SW 1271 (cell line): ENCODE data around the gene ATP1B3.
A peak's percentile ranks its signal among the peaks of the same experiment; 100 is the strongest.
"Not testable (repeated sequence)": the region's sequence is repeated elsewhere in the genome, so short reads cannot be mapped to it uniquely, and the experiment has no call there.

Experiments
- DNase-seq, 2 experiments: peaks; one replicate each; lab custom pipeline; 2025; lab: John Stamatoyannopoulos, UW

Gene ATP1B3

DNA sequence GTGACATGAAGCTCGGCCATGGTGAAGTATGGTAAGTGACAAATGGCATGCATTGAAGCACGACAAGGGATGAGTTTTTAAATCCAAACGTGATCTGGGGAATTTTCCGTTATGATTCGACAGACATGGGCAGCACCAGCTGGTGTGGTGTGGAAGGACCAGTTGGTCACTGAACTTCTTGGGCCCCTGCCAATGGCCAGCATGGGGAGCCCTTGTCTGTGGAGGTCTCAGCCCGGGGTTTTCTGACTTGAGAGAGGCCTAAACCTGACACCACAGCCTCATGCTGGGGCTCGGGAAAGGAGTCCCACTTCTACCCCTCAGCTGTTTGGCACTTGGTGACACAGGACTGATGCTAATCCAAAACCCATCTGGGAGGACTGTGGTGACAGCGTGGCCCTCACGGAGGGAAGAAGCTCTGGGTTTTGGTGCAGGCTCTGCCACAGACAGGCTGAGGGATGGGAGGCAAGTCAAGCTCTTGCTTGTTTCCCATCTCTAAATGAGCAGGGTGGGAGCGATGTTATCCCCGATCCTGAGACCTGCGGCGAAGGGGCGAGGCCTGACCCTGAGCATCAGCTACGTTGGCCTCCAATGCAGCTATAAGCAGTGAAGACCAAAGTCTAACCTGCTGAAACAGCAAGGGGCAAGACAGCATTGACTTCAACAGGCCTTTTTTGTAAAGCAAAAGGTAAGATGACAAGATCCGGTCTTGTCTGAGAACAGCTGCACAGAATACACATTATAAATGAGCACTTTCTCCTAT, 69.5 kb downstream of the ATP1B3 start:
- DNase-seq = no peak

DNA sequence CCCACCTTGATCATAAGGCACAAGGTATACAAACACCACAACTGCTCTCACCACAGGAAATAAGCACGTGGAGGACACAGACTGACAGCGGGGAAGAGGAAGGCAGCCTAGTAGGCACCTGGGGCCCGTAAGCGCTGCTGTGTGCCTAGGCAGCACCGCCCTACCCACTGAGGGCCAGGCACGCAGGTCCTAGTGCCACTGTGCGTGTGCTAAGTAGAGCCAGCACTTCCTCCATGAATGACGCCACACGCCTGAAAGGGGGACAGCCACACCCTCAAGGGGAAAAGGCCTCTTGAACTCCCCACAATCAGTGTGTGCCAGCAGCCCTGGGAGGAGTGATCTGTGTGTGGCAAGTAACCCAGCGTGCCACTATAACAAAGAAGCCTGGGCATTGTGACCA, 73.0 kb downstream of the ATP1B3 start:
- no peak for DNase-seq

DNA sequence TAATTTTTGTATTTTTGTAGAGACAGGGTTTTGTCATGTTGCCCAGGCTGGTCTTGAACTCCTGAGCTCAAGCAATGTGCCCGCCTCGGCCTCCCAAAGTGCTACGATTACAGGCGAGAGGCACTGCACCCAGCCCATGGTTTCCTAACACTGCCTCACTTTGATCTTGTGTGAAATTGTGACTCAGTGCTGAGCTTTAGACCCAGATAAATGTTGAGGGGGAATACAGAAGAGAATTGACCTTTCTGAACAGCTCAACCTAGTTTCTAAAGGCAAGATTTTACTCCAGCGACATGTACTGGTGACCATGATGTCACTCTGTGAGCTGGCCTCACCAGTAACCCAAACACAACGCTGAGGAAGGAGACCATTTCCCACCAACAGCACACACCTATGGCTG, 73.5 kb downstream of the ATP1B3 start:
- DNase-seq = no peak

DNA sequence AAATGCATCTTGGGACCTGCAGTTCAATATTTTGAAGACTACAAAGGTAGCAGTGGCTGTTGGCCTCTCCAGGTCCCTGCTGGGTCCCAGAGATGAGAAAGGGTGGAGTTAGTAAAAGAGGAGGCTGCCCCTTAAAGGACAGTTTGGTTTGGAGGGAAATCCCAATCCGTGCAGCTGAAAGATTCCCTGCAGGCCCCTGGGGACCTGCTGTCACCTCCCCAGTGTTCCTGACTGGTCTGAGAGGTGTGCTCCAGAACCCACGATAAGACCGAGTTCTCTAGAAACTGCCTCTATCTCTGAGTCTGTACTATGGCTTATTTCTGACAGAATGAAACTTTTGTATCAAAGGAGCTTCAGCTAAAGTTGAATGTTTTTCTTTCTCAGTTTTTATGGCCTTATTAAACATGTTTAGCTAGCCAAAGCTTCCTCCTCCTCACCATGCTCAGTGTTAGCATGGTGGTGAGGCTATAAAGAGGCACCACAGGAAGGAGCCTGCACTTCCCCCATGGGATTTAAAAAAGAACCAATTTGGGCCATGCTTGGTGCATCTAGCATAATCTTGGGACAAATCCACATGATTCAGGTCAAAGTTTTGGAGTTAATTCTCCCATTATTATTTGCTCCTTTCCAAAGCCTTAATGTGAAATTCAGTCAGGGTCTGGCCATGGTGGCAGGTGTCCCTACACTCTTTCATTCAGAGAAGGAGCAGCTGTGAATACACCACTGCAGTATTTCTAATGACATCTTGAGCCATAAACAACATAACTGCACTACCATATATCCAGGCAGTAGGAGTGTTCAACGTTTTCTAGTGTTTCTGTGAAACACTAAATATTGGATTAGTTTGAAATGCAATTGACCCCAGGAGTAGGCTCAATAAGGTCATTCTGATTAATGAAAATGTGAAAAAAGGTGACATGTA, 74.4 kb downstream of the ATP1B3 start:
- no peak for DNase-seq

DNA sequence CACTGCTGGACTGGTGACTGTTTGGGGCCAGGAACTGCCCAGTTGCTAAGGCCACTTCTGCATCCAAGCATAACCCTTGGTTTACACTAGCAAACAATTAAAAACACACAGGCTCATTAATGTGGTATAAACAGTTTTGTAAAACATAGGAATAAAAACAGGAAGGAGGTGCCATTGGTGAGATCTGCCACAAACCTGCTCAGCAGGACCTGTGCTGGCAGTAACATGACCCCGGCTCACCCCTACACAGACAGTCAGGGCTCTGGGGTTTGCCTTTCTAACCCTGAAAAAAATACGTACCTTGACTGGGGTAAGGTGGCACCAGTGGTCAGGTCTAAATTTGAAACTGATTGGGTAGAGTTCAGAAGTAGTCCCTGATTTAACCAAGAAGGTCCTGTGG, 76.2 kb downstream of the ATP1B3 start:
- DNase-seq = no peak

DNA sequence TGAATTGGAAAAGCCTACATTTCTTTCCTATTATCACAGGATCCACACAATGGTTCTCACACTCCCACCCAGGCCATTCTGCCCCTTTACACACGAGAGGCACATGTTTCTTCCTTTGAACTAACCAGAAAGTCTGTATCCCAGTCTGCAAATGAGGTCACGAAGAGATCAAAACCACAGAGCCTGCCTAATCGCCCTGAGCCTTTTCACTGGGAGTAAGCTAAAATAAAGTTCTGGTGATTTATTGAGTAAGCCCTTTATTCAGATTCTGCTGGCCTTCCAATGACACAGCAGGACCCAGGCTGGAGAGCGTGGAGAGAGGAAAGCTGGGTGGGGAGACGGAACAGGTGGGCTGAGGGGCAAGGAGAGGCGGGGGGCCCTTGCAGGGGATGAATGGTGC, 78.7 kb downstream of the ATP1B3 start:
- DNase-seq = no peak

DNA sequence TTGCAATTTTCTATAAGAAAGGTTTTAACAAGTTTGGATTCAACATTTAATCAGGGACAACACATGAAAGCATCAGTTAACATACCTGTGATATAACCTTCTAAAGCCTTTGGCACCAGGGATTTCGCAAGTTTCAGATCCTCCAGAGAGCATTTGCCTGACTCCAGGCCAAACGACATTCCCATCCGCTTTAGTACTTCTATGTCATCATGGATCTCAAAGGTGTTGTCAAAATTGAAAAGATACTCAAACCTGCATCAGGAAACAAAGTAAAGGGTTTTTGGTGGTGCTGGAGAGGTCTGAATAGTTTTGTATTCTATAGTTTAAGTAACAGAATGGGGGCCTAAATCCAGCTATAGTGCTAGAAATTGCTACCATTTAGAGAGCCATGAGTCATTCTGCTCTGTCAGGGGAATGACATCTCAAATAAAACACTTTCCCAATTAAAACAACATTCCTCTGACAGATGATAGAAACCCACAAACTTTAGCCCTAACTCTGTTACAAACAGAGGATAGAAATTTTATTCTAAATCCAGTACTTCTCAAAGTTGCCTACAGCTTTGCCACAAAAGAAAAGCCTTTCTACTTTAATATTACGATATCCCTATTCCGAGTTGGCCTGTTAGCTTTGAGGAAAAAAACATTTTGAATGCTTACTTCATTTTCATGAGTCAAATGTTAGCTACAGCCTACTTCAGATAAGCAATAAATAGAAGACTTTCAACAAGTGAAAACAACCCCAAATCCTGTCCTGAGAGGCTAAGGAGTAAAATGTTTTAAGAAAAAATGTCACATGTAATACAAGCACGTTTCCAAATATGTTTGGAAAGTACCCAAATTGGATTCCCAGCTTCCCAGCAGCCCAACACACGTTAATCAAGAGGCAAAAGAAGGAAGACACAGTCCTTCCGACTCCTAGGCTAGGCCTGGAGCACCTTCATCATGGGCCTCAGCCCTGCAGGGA, 83.4 kb downstream of the ATP1B3 start:
- peak in 1 of 2 experiments; percentile 32 for DNase-seq

DNA sequence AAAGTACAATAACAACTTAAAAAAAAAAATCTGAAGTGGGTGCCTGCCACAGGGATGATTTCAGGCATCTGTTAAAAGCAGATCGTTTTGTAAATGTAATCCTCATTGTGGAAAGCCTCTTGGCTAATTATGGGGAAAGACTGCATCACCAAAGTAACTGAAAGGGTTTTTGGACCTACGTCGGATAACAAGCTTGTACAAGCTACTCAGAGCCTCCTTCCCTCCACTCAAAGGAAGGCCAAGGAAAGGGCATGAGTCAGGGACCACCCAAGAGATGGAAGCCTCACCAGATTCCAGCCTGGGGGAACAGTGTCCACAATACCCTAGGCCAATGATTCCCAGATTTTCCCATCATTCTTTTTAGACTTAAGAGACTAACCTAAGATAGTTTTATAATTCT, 84.3 kb downstream of the ATP1B3 start:
- DNase-seq = no peak

DNA sequence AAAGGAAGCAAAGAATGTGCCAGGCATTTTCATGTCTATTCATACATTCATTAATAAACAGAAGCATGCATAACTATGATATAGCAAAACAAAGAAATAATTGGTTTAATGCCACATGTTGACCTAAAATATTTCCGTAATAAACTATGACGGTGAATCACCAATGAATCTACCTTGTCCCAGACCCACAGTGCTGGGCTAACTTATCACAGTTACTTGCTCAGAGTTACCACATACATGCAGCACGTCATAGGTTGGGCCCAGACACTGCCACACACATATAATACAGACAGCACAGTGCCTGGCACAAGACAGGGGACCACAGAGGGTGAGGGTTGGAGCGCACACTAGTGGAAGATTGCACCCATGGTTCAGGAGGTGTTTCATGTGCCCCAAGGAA, 86.9 kb downstream of the ATP1B3 start:
- no peak for DNase-seq

DNA sequence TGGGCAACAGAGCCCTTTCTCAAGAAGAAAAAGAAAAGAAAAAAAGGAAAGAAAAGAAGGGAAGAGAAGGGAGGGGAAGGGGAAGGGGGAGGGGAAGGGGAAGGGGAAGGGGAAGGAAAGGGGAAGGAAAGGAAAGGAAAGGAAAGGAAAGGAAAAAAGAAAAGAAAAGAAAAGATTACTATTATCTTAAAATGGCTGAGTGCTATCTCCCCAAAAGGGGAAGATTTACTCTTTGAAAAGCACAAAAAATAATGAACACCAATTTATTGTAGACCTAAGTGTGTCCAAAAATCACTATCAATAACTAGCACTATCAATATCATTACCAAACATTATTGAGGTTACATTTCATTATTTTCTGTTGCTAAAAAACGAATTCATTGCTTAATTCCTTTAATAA, 89.0 kb downstream of the ATP1B3 start:
- no peak for DNase-seq

DNA sequence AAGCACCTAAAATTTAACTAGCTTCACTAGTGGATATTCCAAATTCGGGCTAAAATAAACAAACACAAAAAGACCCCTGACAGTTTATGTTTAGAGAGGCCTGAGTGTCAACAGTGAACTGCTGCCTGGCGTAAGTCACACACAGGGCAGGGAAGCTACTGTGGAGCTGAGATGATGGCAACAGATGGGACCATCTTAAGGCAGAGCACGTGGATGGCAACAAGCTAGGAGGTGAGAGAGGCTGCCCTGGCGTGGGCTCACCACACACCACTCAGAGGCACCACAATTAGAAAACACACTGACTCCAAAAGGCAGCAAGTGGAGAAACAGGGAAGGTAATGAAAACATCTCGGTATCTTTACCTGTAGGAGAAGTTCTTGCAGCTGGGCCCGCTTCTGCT, 93.3 kb downstream of the ATP1B3 start:
- DNase-seq = no peak

DNA sequence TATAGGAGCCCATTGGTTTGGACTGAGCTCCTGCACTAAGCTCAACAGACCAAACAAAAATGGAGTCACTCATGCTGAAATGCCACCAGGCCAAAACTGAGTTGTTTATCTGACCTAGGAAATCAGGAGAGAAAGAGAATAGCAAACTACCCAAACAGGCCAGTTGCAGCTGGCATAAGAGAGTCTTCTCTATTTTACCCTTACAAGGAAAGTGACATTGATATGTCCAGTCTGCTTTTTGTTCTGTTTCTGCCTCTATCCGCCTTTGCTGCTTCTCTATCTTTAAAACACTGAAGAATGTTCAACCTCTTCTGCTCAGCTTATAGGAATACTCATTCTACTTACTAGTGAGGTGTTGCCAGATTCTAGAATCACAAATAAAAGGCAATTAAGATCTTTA, 95.1 kb downstream of the ATP1B3 start:
- no peak for DNase-seq

DNA sequence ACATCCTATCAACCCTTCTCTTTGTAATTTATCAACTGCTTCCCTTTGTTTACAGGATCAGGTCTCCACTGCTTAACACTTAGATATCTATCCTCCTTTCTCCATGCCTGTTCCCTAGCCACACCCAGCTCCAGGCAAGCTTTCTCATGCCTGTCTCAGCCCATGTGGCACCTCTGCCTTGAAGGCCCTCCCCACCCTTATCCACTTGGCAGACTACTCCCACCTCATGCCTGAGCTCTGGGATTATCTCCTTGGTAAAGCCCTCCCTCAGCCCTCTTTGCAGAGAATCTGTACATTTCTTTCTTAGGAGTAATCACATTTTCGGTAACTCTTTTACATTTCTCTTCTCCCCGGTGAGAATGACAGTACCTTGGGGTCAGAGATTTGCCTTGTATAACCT, 96.0 kb downstream of the ATP1B3 start:
- no peak for DNase-seq

DNA sequence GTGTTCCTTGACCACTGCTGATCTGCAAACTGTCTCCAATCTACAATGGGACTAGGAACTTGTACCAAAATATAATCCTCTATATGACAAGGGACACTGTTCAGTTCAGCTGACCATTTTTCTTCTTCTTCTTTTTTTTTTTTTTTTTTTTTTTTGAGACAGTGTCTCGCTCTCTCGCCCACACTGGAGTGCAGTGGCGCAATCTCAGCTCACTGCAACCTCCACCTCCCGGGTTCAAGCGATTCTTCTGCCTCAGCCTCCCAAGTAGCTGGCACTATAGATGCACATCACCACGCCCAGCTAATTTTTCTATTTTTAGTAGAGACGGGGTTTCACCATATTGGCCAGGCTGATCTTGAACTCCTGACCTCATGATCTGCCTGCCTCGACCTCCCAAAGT, 98.3 kb downstream of the ATP1B3 start:
- DNase-seq = not testable (repeated sequence)
